GM12865 (cell line): Measurements from ENCODE around the gene GPATCH4.

Experiments used
- DNase-seq: peaks from one replicate; pipeline ENCODE4 v3.0.0; 2010; ENCODE audit warnings: low read depth
- H3K4me3 ChIP-seq: 2 replicates; pipeline ENCODE4 v1.5.1; 2011; ENCODE audit warnings: mild to moderate bottlenecking, low read depth, low read length, control low read depth
- CTCF ChIP-seq: IDR thresholded peaks from 2 replicates; pipeline ENCODE4 v1.5.1; 2011; ENCODE audit warnings: low read length, control low read depth, low read depth, inconsistent platforms; ENCODE audit not compliant: insufficient read depth; ENCODE audit errors: missing control alignments

The GPATCH4 gene

GRCh38 chr1:156578055-156578454 is 23.2 kb downstream of the GPATCH4 start:
- no peak for TF ChIP-seq CTCF
- H3K4me3 ChIP-seq: no peak overlapping the region
- no peak for DNase-seq

- no peak for TF ChIP-seq CTCF
- DNase-seq: no peak
- H3K4me3 ChIP-seq: no peak overlapping the region
Observed at GRCh38 chr1:156577550-156577949, 23.7 kb downstream of the GPATCH4 start.

GRCh38 chr1:156574039-156574633 is 27.1 kb downstream of the GPATCH4 start:
- no peak for TF ChIP-seq CTCF
- H3K4me3 ChIP-seq: no peak overlapping the region
- DNase-seq: no peak

- TF ChIP-seq CTCF: no peak
- peak overlapping the region; percentile 83 for H3K4me3 ChIP-seq
- DNase-seq: no peak
Observed at GRCh38 chr1:156572663-156573018, 28.6 kb downstream of the GPATCH4 start.

- TF ChIP-seq CTCF: no peak
- DNase-seq: peak; percentile 87
- H3K4me3 ChIP-seq: peak within 1 kb of the TSS; percentile 83
Observed at GRCh38 chr1:156571919-156572662, 29.2 kb downstream of the GPATCH4 start, which contains the start of gene IQGAP3. Gene IQGAP3, minus strand, starts transcription at chr1:156572565. Its CDS starts 36 bp downstream, at chr1:156572529.

GRCh38 chr1:156571261-156571852 is 29.9 kb downstream of the GPATCH4 start:
- TF ChIP-seq CTCF: no peak
- no peak for DNase-seq
- peak overlapping the region; percentile 83 for H3K4me3 ChIP-seq
